Tongue (tissue), 2 donors: ENCODE data around the gene GRIK2. TPM values are rescaled to one million over a fixed set of nuclear protein-coding genes. Genes with fewer than 3 reads are reported as not detected.

Experiments
- DNase-seq: peaks from one replicate; pipeline ENCODE4 v3.0.0-alpha.2; 2015
- total RNA-seq: library from RNA; depleted of rRNA; stranded (reverse); fragments of >200 nt; gene quantifications from one replicate; pipeline ENCODE4 v1.2.3, GENCODE V29; 2014

Gene GRIK2
- total RNA-seq, 1 donor from 2014 or later, result 3.1 TPM

GRCh38 chr6:101722991-101723579 is 329.6 kb downstream of the GRIK2 start:
- no peak for DNase-seq

- no peak for DNase-seq
Observed at GRCh38 chr6:101728388-101728787, 334.9 kb downstream of the GRIK2 start.

- DNase-seq, result no peak
Observed at GRCh38 chr6:101728956-101729355, 335.4 kb downstream of the GRIK2 start.

- no peak for DNase-seq
Observed at GRCh38 chr6:101730954-101731353, 337.4 kb downstream of the GRIK2 start.

GRCh38 chr6:101733899-101734298 is 340.4 kb downstream of the GRIK2 start:
- DNase-seq, result no peak

- no peak for DNase-seq
Observed at GRCh38 chr6:101738481-101738880, 345.0 kb downstream of the GRIK2 start.

- no peak for DNase-seq
Observed at GRCh38 chr6:101740631-101741030, 347.1 kb downstream of the GRIK2 start.

GRCh38 chr6:101741474-101742171 is 348.1 kb downstream of the GRIK2 start:
- DNase-seq, result no peak

GRCh38 chr6:101747160-101747559 is 353.7 kb downstream of the GRIK2 start:
- DNase-seq, result no peak

- DNase-seq, result no peak
Observed at GRCh38 chr6:101747716-101748115, 354.2 kb downstream of the GRIK2 start.

- no peak for DNase-seq
Observed at GRCh38 chr6:101755931-101756330, 362.4 kb downstream of the GRIK2 start.

- DNase-seq, result no peak
Observed at GRCh38 chr6:101758368-101758767, 364.9 kb downstream of the GRIK2 start.

GRCh38 chr6:101760843-101761621 is 367.5 kb downstream of the GRIK2 start:
- no peak for DNase-seq

- DNase-seq, result no peak
Observed at GRCh38 chr6:101762851-101763250, 369.3 kb downstream of the GRIK2 start.

- DNase-seq, result no peak
Observed at GRCh38 chr6:101765281-101765680, 371.8 kb downstream of the GRIK2 start.

- no peak for DNase-seq
Observed at GRCh38 chr6:101770116-101770515, 376.6 kb downstream of the GRIK2 start.

- DNase-seq, result peak; percentile 64
Observed at GRCh38 chr6:101776919-101777350, 383.4 kb downstream of the GRIK2 start.

GRCh38 chr6:101777646-101778045 is 384.1 kb downstream of the GRIK2 start:
- DNase-seq, result no peak

- DNase-seq, result no peak
Observed at GRCh38 chr6:101779051-101779844, 385.7 kb downstream of the GRIK2 start.

- DNase-seq, result no peak
Observed at GRCh38 chr6:101783287-101783686, 389.8 kb downstream of the GRIK2 start.

GRCh38 chr6:101784094-101784493 is 390.6 kb downstream of the GRIK2 start:
- DNase-seq, result no peak

GRCh38 chr6:101799531-101799930 is 406.0 kb downstream of the GRIK2 start:
- no peak for DNase-seq

GRCh38 chr6:101800598-101800997 is 407.1 kb downstream of the GRIK2 start:
- DNase-seq, result no peak
